Measurements from ENCODE around the gene TRPM8. TPM values are rescaled to one million over a fixed set of nuclear protein-coding genes. Genes with fewer than 3 reads are reported as not detected.

Gene TRPM8
- total RNA-seq, 4 donors from 2014 or later: 0.34 to 0.72 TPM; not detected in 2

DNA sequence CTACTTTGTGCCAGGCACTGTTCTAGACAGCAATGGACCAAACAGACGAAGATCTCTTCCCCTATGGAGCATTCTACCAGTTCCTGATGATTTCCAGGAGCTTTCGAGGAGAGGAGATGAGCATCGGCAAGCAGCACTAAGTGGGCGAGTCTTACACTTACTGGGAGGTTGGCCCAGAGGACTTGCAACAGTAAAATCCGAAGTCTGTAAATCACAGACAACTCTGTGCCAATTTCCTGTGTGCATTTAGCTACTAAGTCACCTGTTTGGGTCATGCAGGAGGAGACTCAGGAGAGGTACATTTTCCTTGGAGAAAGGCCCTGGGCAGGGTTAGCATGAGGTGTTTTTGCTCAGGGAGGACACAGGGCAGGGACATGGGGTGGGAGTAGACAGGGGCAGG, 58.9 kb downstream of the TRPM8 start:
- Histone ChIP-seq H3K27me3 (no peaks in the 10 kb centered on the region), H3K27ac (no peak overlapping the region), H3K9me3 (no peaks in the 10 kb centered on the region), H3K4me1 (peaks cover 22% of the 10 kb centered on the region), H3K4me3 (no peak overlapping the region), H3K36me3 (no peaks in the 10 kb centered on the region)
- 54% methylated on average over 5 of the region's 5 CpGs for WGBS
- TF ChIP-seq EP300 (IDR thresholded peaks at IDR 0.05) (no peak), POLR2AphosphoS5 (IDR thresholded peaks at IDR 0.05) (no peak), CTCF (IDR thresholded peaks at IDR 0.05) (no peak), POLR2A (IDR thresholded peaks at IDR 0.05) (no peak)
- no peak for DNase-seq (ENCODE audit: low spot score in 2 of 2)

- peak; percentile 16 to 25 for TF ChIP-seq CTCF (IDR thresholded peaks at IDR 0.05)
- TF ChIP-seq EP300 (IDR thresholded peaks at IDR 0.05): no peak
- TF ChIP-seq POLR2AphosphoS5 (IDR thresholded peaks at IDR 0.05): no peak
- TF ChIP-seq POLR2A (IDR thresholded peaks at IDR 0.05): no peak
- Histone ChIP-seq H3K4me3 (no peak overlapping the region), H3K9me3 (no peaks in the 10 kb centered on the region), H3K27me3 (no peaks in the 10 kb centered on the region), H3K36me3 (no peaks in the 10 kb centered on the region), H3K4me1 (peaks cover 22% of the 10 kb centered on the region), H3K27ac (no peak overlapping the region)
- no peak for DNase-seq (ENCODE audit: low spot score in 2 of 2)
- 33% methylated on average over 8 of the region's 8 CpGs for WGBS
These were observed 59.6 kb downstream of the TRPM8 start for GRCh38 chr2:233976690-233977294.

DNA sequence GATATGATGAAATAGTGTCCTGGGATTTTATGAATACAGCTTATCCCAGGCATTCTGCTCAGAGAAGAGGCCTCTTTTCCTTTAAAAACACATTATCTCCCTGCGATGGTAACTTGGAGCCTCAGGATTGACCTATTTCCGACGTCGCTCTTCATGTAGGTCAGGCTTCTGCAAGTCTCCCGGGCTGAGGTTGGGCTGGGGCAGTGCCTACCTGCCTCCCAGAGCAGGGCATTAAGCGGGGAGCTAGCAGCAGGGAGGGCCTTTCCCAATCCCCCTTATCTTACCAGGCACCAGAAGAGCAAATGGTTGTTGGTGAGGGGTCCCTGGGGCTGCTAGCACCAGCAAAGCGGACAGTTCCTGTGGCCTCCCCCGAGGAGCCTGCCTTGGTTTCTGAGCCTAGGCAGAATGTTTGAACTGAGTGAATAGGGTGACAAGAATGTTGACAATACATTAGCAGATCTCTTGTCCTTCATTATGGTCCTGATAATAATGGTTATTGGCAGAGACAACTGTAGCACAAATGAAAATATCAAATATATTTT, 60.2 kb downstream of the TRPM8 start:
- DNase-seq (ENCODE audit: low spot score in 2 of 2): no peak
- TF ChIP-seq POLR2A (IDR thresholded peaks at IDR 0.05) (no peak), EP300 (IDR thresholded peaks at IDR 0.05) (no peak), CTCF (IDR thresholded peaks at IDR 0.05) (no peak), POLR2AphosphoS5 (IDR thresholded peaks at IDR 0.05) (no peak)
- no peaks in the 10 kb centered on the region for H3K27me3 ChIP-seq
- no peaks in the 10 kb centered on the region for H3K36me3 ChIP-seq
- peaks cover 22% of the 10 kb centered on the region for H3K4me1 ChIP-seq
- 58% methylated on average over 7 of the region's 8 CpGs for WGBS
- no peak overlapping the region for H3K4me3 ChIP-seq
- H3K9me3 ChIP-seq: no peaks in the 10 kb centered on the region
- no peak overlapping the region for H3K27ac ChIP-seq

DNA sequence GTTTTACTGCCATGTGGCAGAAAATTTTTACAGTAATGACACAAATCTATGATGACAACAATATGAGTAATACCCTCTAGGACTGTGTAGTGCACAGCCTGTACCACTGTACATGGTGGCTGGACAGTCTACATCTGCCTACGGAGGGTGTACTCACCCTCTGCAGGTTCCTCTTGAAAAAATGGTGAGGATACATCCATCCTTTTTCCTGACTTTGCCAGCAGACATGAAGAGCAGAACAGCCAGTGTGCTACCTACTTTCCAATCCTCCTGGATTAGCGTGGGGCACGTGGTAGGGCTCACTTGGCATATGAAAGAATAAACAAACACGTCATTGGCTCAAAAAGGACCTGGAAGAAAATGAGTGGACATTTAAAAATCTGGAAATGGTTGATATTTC, 62.6 kb downstream of the TRPM8 start:
- no peak for TF ChIP-seq EP300 (IDR thresholded peaks at IDR 0.05)
- no peak for TF ChIP-seq POLR2AphosphoS5 (IDR thresholded peaks at IDR 0.05)
- no peak for TF ChIP-seq CTCF (IDR thresholded peaks at IDR 0.05)
- TF ChIP-seq POLR2A (IDR thresholded peaks at IDR 0.05): no peak
- Histone ChIP-seq H3K4me1 (peaks cover 13% of the 10 kb centered on the region), H3K27me3 (no peaks in the 10 kb centered on the region), H3K9me3 (no peaks in the 10 kb centered on the region), H3K4me3 (no peak overlapping the region), H3K36me3 (no peaks in the 10 kb centered on the region), H3K27ac (no peak overlapping the region)
- 75% methylated on average over 4 of the region's 4 CpGs for WGBS
- DNase-seq (ENCODE audit: low spot score in 2 of 2): no peak

GRCh38 chr2:233980955-233981561, 63.9 kb downstream of the TRPM8 start:
- Histone ChIP-seq H3K4me1 (peaks cover 9% of the 10 kb centered on the region), H3K36me3 (no peaks in the 10 kb centered on the region), H3K27me3 (no peaks in the 10 kb centered on the region), H3K27ac (no peak overlapping the region), H3K4me3 (no peak overlapping the region), H3K9me3 (no peaks in the 10 kb centered on the region)
- TF ChIP-seq EP300 (IDR thresholded peaks at IDR 0.05): no peak
- no peak for TF ChIP-seq POLR2A (IDR thresholded peaks at IDR 0.05)
- TF ChIP-seq CTCF (IDR thresholded peaks at IDR 0.05): no peak
- TF ChIP-seq POLR2AphosphoS5 (IDR thresholded peaks at IDR 0.05): no peak
- WGBS: 85% methylated on average over 5 of the region's 5 CpGs
- DNase-seq (ENCODE audit: low spot score in 2 of 2): no peak

All from suprapubic skin (tissue), 4 donors.